Measurements from ENCODE around the gene RSL24D1.

RSL24D1 gene

GRCh38 chr15:55218056-55218455 is 21.3 kb upstream of the RSL24D1 start:
- H3K27me3 ChIP-seq (ENCODE audit: control insufficient read depth, insufficient read depth, low read length, poor library complexity, severe bottlenecking) = no peaks in the 10 kb centered on the region
- no peak overlapping the region for H3K27ac ChIP-seq (ENCODE audit: insufficient read depth, low read depth, low read length, poor library complexity, severe bottlenecking)
- no peaks in the 10 kb centered on the region for H3K36me3 ChIP-seq (ENCODE audit: control insufficient read depth, insufficient read depth, low read length)
- H3K4me3 ChIP-seq (ENCODE audit: insufficient read depth, low read depth, low read length) = no peak overlapping the region
- WGBS, 2 experiments = 88 to 98% methylated on average over 2 of the region's 2 CpGs
- no peaks in the 10 kb centered on the region for H3K9me3 ChIP-seq (ENCODE audit: control insufficient read depth, low read length)
- no peaks in the 10 kb centered on the region for H3K4me1 ChIP-seq (ENCODE audit: control insufficient read depth, insufficient read depth, low read length)

GRCh38 chr15:55204464-55204863 is 7.7 kb upstream of the RSL24D1 start:
- no peaks in the 10 kb centered on the region for H3K27me3 ChIP-seq (ENCODE audit: control insufficient read depth, insufficient read depth, low read length, poor library complexity, severe bottlenecking)
- no peaks in the 10 kb centered on the region for H3K4me1 ChIP-seq (ENCODE audit: control insufficient read depth, insufficient read depth, low read length)
- no peaks in the 10 kb centered on the region for H3K36me3 ChIP-seq (ENCODE audit: control insufficient read depth, insufficient read depth, low read length)
- no peak overlapping the region for H3K4me3 ChIP-seq (ENCODE audit: insufficient read depth, low read depth, low read length)
- WGBS, 2 experiments = 81 to 86% methylated on average over 4 of the region's 4 CpGs
- H3K9me3 ChIP-seq (ENCODE audit: control insufficient read depth, low read length) = no peaks in the 10 kb centered on the region
- no peak overlapping the region for H3K27ac ChIP-seq (ENCODE audit: insufficient read depth, low read depth, low read length, poor library complexity, severe bottlenecking)

- Histone ChIP-seq H3K9me3 (ENCODE audit: control insufficient read depth, low read length) (no peaks in the 10 kb centered on the region), H3K27ac (ENCODE audit: insufficient read depth, low read depth, low read length, poor library complexity, severe bottlenecking) (no peak overlapping the region), H3K36me3 (ENCODE audit: control insufficient read depth, insufficient read depth, low read length) (no peaks in the 10 kb centered on the region), H3K27me3 (ENCODE audit: control insufficient read depth, insufficient read depth, low read length, poor library complexity, severe bottlenecking) (no peaks in the 10 kb centered on the region), H3K4me1 (ENCODE audit: control insufficient read depth, insufficient read depth, low read length) (no peaks in the 10 kb centered on the region), H3K4me3 (ENCODE audit: insufficient read depth, low read depth, low read length) (no peak overlapping the region)
- WGBS, 2 experiments = 86 to 100% methylated on average over 1 of the region's 1 CpG
These were observed 5.5 kb upstream of the RSL24D1 start for GRCh38 chr15:55202206-55202605.

GRCh38 chr15:55198706-55199105 is 2.0 kb upstream of the RSL24D1 start:
- no peak overlapping the region for H3K27ac ChIP-seq (ENCODE audit: insufficient read depth, low read depth, low read length, poor library complexity, severe bottlenecking)
- H3K4me1 ChIP-seq (ENCODE audit: control insufficient read depth, insufficient read depth, low read length) = peaks cover 9% of the 10 kb centered on the region
- 74 to 75% methylated on average over 3 of the region's 3 CpGs for WGBS, 2 experiments
- H3K36me3 ChIP-seq (ENCODE audit: control insufficient read depth, insufficient read depth, low read length) = no peaks in the 10 kb centered on the region
- no peaks in the 10 kb centered on the region for H3K27me3 ChIP-seq (ENCODE audit: control insufficient read depth, insufficient read depth, low read length, poor library complexity, severe bottlenecking)
- no peaks in the 10 kb centered on the region for H3K9me3 ChIP-seq (ENCODE audit: control insufficient read depth, low read length)
- H3K4me3 ChIP-seq (ENCODE audit: insufficient read depth, low read depth, low read length) = no peak overlapping the region

- Histone ChIP-seq H3K27me3 (ENCODE audit: control insufficient read depth, insufficient read depth, low read length, poor library complexity, severe bottlenecking) (no peaks in the 10 kb centered on the region), H3K4me1 (ENCODE audit: control insufficient read depth, insufficient read depth, low read length) (peaks cover 9% of the 10 kb centered on the region), H3K36me3 (ENCODE audit: control insufficient read depth, insufficient read depth, low read length) (no peaks in the 10 kb centered on the region), H3K4me3 (ENCODE audit: insufficient read depth, low read depth, low read length) (peak overlapping the region; percentile 88), H3K9me3 (ENCODE audit: control insufficient read depth, low read length) (no peaks in the 10 kb centered on the region), H3K27ac (ENCODE audit: insufficient read depth, low read depth, low read length, poor library complexity, severe bottlenecking) (no peak overlapping the region)
- 64 to 100% methylated on average over 2 to 4 of the region's 4 CpGs for WGBS, 2 experiments
These were observed 978 bp upstream of the RSL24D1 start for GRCh38 chr15:55197719-55198118.

- H3K4me1 ChIP-seq (ENCODE audit: control insufficient read depth, insufficient read depth, low read length) = peaks cover 9% of the 10 kb centered on the region
- H3K27me3 ChIP-seq (ENCODE audit: control insufficient read depth, insufficient read depth, low read length, poor library complexity, severe bottlenecking) = no peaks in the 10 kb centered on the region
- H3K9me3 ChIP-seq (ENCODE audit: control insufficient read depth, low read length) = no peaks in the 10 kb centered on the region
- H3K27ac ChIP-seq (ENCODE audit: insufficient read depth, low read depth, low read length, poor library complexity, severe bottlenecking) = peak overlapping the region; percentile 80
- no peaks in the 10 kb centered on the region for H3K36me3 ChIP-seq (ENCODE audit: control insufficient read depth, insufficient read depth, low read length)
- H3K4me3 ChIP-seq (ENCODE audit: insufficient read depth, low read depth, low read length) = peak overlapping the region; percentile 88
- WGBS, 2 experiments = 9 to 10% methylated on average over 6 to 10 of the region's 10 CpGs
These were observed 593 bp upstream of the RSL24D1 start for GRCh38 chr15:55197362-55197705.

- Histone ChIP-seq H3K27ac (ENCODE audit: insufficient read depth, low read depth, low read length, poor library complexity, severe bottlenecking) (peak overlapping the region; percentile 93), H3K9me3 (ENCODE audit: control insufficient read depth, low read length) (no peaks in the 10 kb centered on the region), H3K4me3 (ENCODE audit: insufficient read depth, low read depth, low read length) (peak overlapping the region; percentile 88), H3K27me3 (ENCODE audit: control insufficient read depth, insufficient read depth, low read length, poor library complexity, severe bottlenecking) (no peaks in the 10 kb centered on the region), H3K36me3 (ENCODE audit: control insufficient read depth, insufficient read depth, low read length) (no peaks in the 10 kb centered on the region), H3K4me1 (ENCODE audit: control insufficient read depth, insufficient read depth, low read length) (peaks cover 9% of the 10 kb centered on the region)
- 3 to 4% methylated on average over 9 of the region's 9 CpGs for WGBS, 2 experiments
These were observed 745 bp downstream of the RSL24D1 start for GRCh38 chr15:55195996-55196395.

GRCh38 chr15:55194256-55194655 is 2.5 kb downstream of the RSL24D1 start:
- H3K4me1 ChIP-seq (ENCODE audit: control insufficient read depth, insufficient read depth, low read length) = peaks cover 9% of the 10 kb centered on the region
- H3K27ac ChIP-seq (ENCODE audit: insufficient read depth, low read depth, low read length, poor library complexity, severe bottlenecking) = no peak overlapping the region
- no peaks in the 10 kb centered on the region for H3K9me3 ChIP-seq (ENCODE audit: control insufficient read depth, low read length)
- H3K27me3 ChIP-seq (ENCODE audit: control insufficient read depth, insufficient read depth, low read length, poor library complexity, severe bottlenecking) = no peaks in the 10 kb centered on the region
- H3K4me3 ChIP-seq (ENCODE audit: insufficient read depth, low read depth, low read length) = no peak overlapping the region
- H3K36me3 ChIP-seq (ENCODE audit: control insufficient read depth, insufficient read depth, low read length) = no peaks in the 10 kb centered on the region

GRCh38 chr15:55186331-55186730 is 10.4 kb downstream of the RSL24D1 start:
- WGBS, 2 experiments = 82 to 92% methylated on average over 1 of the region's 1 CpG
- H3K36me3 ChIP-seq (ENCODE audit: control insufficient read depth, insufficient read depth, low read length) = peaks cover 24% of the 10 kb centered on the region
- H3K9me3 ChIP-seq (ENCODE audit: control insufficient read depth, low read length) = no peaks in the 10 kb centered on the region
- no peak overlapping the region for H3K27ac ChIP-seq (ENCODE audit: insufficient read depth, low read depth, low read length, poor library complexity, severe bottlenecking)
- no peak overlapping the region for H3K4me3 ChIP-seq (ENCODE audit: insufficient read depth, low read depth, low read length)
- H3K4me1 ChIP-seq (ENCODE audit: control insufficient read depth, insufficient read depth, low read length) = no peaks in the 10 kb centered on the region
- no peaks in the 10 kb centered on the region for H3K27me3 ChIP-seq (ENCODE audit: control insufficient read depth, insufficient read depth, low read length, poor library complexity, severe bottlenecking)

GRCh38 chr15:55183679-55184078 is 13.1 kb downstream of the RSL24D1 start:
- 96 to 99% methylated on average over 1 to 2 of the region's 2 CpGs for WGBS, 2 experiments
- no peaks in the 10 kb centered on the region for H3K9me3 ChIP-seq (ENCODE audit: control insufficient read depth, low read length)
- no peak overlapping the region for H3K4me3 ChIP-seq (ENCODE audit: insufficient read depth, low read depth, low read length)
- no peaks in the 10 kb centered on the region for H3K27me3 ChIP-seq (ENCODE audit: control insufficient read depth, insufficient read depth, low read length, poor library complexity, severe bottlenecking)
- H3K27ac ChIP-seq (ENCODE audit: insufficient read depth, low read depth, low read length, poor library complexity, severe bottlenecking) = no peak overlapping the region
- H3K4me1 ChIP-seq (ENCODE audit: control insufficient read depth, insufficient read depth, low read length) = no peaks in the 10 kb centered on the region
- peaks cover 20% of the 10 kb centered on the region for H3K36me3 ChIP-seq (ENCODE audit: control insufficient read depth, insufficient read depth, low read length)

GRCh38 chr15:55179141-55179540 is 17.6 kb downstream of the RSL24D1 start:
- no peaks in the 10 kb centered on the region for H3K9me3 ChIP-seq (ENCODE audit: control insufficient read depth, low read length)
- no peak overlapping the region for H3K4me3 ChIP-seq (ENCODE audit: insufficient read depth, low read depth, low read length)
- H3K36me3 ChIP-seq (ENCODE audit: control insufficient read depth, insufficient read depth, low read length) = peaks cover 16% of the 10 kb centered on the region
- H3K27me3 ChIP-seq (ENCODE audit: control insufficient read depth, insufficient read depth, low read length, poor library complexity, severe bottlenecking) = no peaks in the 10 kb centered on the region
- H3K4me1 ChIP-seq (ENCODE audit: control insufficient read depth, insufficient read depth, low read length) = no peaks in the 10 kb centered on the region
- H3K27ac ChIP-seq (ENCODE audit: insufficient read depth, low read depth, low read length, poor library complexity, severe bottlenecking) = no peak overlapping the region
